ENCODE data around the gene KIAA1143. TPM values are rescaled to one million over a fixed set of nuclear protein-coding genes. Genes with fewer than 3 reads are reported as not detected.

KIAA1143 gene
- total and polyA plus RNA-seq, 2 of the 13 experiments (the other 11 are each of a cell fraction or from before 2014, with no cell fraction given): 9.9 to 27.2 TPM

DNA sequence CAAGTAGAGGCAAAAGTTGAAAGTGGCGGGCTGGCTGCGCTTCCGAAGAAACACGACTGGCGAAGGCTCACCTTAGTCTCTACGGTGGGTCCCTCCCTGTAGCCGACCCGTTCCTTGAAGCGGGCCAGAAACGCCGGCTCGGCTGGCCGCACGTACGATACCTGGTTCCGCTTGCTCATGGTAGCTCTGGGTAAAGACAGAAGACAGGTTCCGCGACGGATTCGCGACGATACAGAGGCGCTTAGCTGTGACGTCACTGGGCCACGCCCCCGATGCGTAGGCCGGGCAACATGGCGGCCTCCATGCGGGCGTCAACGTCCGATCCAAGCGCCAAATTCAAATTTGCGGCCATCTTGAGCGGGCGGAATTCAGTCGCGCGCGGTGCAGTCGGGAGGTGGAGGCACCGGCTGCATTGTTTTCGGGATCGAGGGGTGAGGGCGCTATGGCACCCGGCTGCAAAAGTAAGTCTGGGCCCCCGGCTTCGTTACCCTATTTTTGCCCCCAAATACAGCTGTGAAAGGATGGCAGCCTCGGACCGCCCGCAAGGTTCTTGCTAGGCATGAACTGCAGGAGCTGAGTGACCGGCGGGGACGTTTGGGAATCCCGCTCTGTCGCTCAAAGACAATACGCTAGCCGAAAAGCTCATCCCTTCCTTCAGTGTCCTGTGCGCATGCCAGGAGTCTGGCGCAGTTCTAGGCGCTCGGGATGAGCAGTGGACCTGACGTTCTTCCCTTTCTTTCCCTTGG, at the start of gene KIAA1143, which contains the start of gene KIF15 (continued):
- no peak for TF ChIP-seq AFF4 (CRISPR knock-in tag; IDR thresholded peaks at IDR 0.05)
- TF ChIP-seq ONECUT2 (CRISPR knock-in tag; IDR thresholded peaks at IDR 0.05): no peak
- TF ChIP-seq YEATS4 (CRISPR knock-in tag; IDR thresholded peaks at IDR 0.05; ENCODE audit: borderline replicate concordance): peak; percentile 97
- 0 out of 2 replicates have a peak, but pooled peaks have one; percentile 33 for TF ChIP-seq ZBTB20 (CRISPR knock-in tag; IDR thresholded peaks at IDR 0.05; ENCODE audit: borderline replicate concordance, low read depth)
- no peak for TF ChIP-seq ZNF382 (CRISPR knock-in tag; IDR thresholded peaks at IDR 0.05; ENCODE audit: borderline replicate concordance)
- TF ChIP-seq SALL1 (CRISPR knock-in tag; IDR thresholded peaks at IDR 0.05): peak; percentile 85; the same call in 1 of the 2 replicates
- TF ChIP-seq ZNF549 (CRISPR knock-in tag; IDR thresholded peaks at IDR 0.05): no peak
- no peak for TF ChIP-seq GPN1 (CRISPR knock-in tag; IDR thresholded peaks at IDR 0.05; ENCODE audit: borderline replicate concordance)
- TF ChIP-seq ZNF598 (CRISPR knock-in tag; IDR thresholded peaks at IDR 0.05; ENCODE audit: borderline replicate concordance): no peak; the same call in 1 of the 2 replicates
- TF ChIP-seq RORA (CRISPR knock-in tag; IDR thresholded peaks at IDR 0.05): no peak
- no peak for TF ChIP-seq MATR3 (CRISPR knock-in tag; IDR thresholded peaks at IDR 0.05)
- TF ChIP-seq TEAD2 (CRISPR knock-in tag; IDR thresholded peaks at IDR 0.05): no peak
- TF ChIP-seq ZBTB2 (CRISPR knock-in tag; IDR thresholded peaks at IDR 0.05; ENCODE audit: low read depth): peak; percentile 77; the same call in 1 of the 2 replicates
- TF ChIP-seq ZNF660 (CRISPR knock-in tag; IDR thresholded peaks at IDR 0.05; ENCODE audit: borderline replicate concordance, low read depth): no peak
- TF ChIP-seq, protein P1, sequence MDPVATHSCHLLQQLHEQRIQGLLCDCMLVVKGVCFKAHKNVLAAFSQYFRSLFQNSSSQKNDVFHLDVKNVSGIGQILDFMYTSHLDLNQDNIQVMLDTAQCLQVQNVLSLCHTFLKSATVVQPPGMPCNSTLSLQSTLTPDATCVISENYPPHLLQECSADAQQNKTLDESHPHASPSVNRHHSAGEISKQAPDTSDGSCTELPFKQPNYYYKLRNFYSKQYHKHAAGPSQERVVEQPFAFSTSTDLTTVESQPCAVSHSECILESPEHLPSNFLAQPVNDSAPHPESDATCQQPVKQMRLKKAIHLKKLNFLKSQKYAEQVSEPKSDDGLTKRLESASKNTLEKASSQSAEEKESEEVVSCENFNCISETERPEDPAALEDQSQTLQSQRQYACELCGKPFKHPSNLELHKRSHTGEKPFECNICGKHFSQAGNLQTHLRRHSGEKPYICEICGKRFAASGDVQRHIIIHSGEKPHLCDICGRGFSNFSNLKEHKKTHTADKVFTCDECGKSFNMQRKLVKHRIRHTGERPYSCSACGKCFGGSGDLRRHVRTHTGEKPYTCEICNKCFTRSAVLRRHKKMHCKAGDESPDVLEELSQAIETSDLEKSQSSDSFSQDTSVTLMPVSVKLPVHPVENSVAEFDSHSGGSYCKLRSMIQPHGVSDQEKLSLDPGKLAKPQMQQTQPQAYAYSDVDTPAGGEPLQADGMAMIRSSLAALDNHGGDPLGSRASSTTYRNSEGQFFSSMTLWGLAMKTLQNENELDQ (CRISPR knock-in tag; IDR thresholded peaks at IDR 0.05; ENCODE audit: borderline replicate concordance): peak; percentile 33; the same call in 1 of the 2 replicates
- TF ChIP-seq GATAD1 (CRISPR knock-in tag; IDR thresholded peaks at IDR 0.05): peak; percentile 96

Data from HepG2 (cell line).